ENCODE results near the gene YEATS2. TPM values are rescaled to one million over a fixed set of nuclear protein-coding genes. Genes with fewer than 3 reads are reported as not detected.
"Not testable (repeated sequence)": the region's sequence is repeated elsewhere in the genome, so short reads cannot be mapped to it uniquely, and the experiment has no call there.

The YEATS2 gene
- polyA plus RNA-seq, 1 donor from 2014 or later, result 46.2 TPM

DNA sequence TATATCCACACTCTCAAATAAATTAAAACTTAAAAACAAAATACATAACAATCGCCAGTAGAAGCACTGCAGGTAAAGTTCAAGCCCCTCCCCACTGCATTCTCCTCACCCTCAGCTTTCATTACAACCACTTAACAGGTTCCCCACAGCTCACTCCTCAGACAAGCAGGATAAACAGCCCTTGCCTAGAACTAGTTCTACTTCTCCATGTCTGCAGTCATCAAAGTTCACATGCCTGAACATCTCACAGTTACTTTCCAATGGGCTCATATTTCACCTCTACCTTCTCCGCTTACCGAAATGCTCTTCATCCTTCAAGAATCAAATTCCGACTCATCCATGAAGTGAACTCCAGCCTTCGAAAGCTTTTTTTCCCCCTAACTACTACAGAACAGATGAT is 4.1 kb downstream of the YEATS2 start:
- peaks cover 89% of the 10 kb centered on the region for H3K79me2 ChIP-seq (replicated peaks; ENCODE audit: insufficient read depth, low read length)
- no peaks in the 10 kb centered on the region for H3K9me3 ChIP-seq (ENCODE audit: low read length)
- no peak overlapping the region for H3K9ac ChIP-seq (ENCODE audit: low read length)
- H3K27me3 ChIP-seq (ENCODE audit: insufficient read depth, low read depth, low read length), result no peaks in the 10 kb centered on the region
- no peak overlapping the region for H3K27ac ChIP-seq (ENCODE audit: low read length)
- H3F3A ChIP-seq (ENCODE audit: insufficient read depth, low read length, poor library complexity, severe bottlenecking), result no peaks in the 10 kb centered on the region
- no peak overlapping the region for H3K4me2 ChIP-seq (ENCODE audit: low read length)
- H2AFZ ChIP-seq (ENCODE audit: low read depth, low read length), result no peak overlapping the region
- H3K36me3 ChIP-seq (ENCODE audit: insufficient read depth, low read length), result peaks cover 6% of the 10 kb centered on the region
- no peaks in the 10 kb centered on the region for H3K9me2 ChIP-seq (ENCODE audit: insufficient read depth, low read length)
- no peak overlapping the region for H3K4me3 ChIP-seq (ENCODE audit: low read length)
- H4K20me1 ChIP-seq (ENCODE audit: insufficient read depth), result peaks cover 3% of the 10 kb centered on the region
- no peak for TF ChIP-seq EZH2 (IDR thresholded peaks at IDR 0.05; ENCODE audit: borderline replicate concordance, insufficient read depth, low read length, poor library complexity, severe bottlenecking)
- TF ChIP-seq POLR2AphosphoS5 (IDR thresholded peaks at IDR 0.05), result no peak
- TF ChIP-seq TAF1 (IDR thresholded peaks at IDR 0.05; ENCODE audit: low read depth), result no peak
- no peak for TF ChIP-seq RAD21 (conservative IDR thresholded peaks at IDR 0.05)
- TF ChIP-seq, protein P1, sequence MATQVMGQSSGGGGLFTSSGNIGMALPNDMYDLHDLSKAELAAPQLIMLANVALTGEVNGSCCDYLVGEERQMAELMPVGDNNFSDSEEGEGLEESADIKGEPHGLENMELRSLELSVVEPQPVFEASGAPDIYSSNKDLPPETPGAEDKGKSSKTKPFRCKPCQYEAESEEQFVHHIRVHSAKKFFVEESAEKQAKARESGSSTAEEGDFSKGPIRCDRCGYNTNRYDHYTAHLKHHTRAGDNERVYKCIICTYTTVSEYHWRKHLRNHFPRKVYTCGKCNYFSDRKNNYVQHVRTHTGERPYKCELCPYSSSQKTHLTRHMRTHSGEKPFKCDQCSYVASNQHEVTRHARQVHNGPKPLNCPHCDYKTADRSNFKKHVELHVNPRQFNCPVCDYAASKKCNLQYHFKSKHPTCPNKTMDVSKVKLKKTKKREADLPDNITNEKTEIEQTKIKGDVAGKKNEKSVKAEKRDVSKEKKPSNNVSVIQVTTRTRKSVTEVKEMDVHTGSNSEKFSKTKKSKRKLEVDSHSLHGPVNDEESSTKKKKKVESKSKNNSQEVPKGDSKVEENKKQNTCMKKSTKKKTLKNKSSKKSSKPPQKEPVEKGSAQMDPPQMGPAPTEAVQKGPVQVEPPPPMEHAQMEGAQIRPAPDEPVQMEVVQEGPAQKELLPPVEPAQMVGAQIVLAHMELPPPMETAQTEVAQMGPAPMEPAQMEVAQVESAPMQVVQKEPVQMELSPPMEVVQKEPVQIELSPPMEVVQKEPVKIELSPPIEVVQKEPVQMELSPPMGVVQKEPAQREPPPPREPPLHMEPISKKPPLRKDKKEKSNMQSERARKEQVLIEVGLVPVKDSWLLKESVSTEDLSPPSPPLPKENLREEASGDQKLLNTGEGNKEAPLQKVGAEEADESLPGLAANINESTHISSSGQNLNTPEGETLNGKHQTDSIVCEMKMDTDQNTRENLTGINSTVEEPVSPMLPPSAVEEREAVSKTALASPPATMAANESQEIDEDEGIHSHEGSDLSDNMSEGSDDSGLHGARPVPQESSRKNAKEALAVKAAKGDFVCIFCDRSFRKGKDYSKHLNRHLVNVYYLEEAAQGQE (IDR thresholded peaks at IDR 0.05; ENCODE audit: borderline replicate concordance), result no peak
- TF ChIP-seq, protein P2, sequence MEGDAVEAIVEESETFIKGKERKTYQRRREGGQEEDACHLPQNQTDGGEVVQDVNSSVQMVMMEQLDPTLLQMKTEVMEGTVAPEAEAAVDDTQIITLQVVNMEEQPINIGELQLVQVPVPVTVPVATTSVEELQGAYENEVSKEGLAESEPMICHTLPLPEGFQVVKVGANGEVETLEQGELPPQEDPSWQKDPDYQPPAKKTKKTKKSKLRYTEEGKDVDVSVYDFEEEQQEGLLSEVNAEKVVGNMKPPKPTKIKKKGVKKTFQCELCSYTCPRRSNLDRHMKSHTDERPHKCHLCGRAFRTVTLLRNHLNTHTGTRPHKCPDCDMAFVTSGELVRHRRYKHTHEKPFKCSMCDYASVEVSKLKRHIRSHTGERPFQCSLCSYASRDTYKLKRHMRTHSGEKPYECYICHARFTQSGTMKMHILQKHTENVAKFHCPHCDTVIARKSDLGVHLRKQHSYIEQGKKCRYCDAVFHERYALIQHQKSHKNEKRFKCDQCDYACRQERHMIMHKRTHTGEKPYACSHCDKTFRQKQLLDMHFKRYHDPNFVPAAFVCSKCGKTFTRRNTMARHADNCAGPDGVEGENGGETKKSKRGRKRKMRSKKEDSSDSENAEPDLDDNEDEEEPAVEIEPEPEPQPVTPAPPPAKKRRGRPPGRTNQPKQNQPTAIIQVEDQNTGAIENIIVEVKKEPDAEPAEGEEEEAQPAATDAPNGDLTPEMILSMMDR (IDR thresholded peaks at IDR 0.05; ENCODE audit: poor library complexity, severe bottlenecking), result no peak
- no peak for TF ChIP-seq EP300 (conservative IDR thresholded peaks at IDR 0.05; ENCODE audit: poor library complexity, severe bottlenecking)
- TF ChIP-seq SMC3 (conservative IDR thresholded peaks at IDR 0.05; ENCODE audit: poor library complexity), result no peak
- no peak for TF ChIP-seq MXI1 (conservative IDR thresholded peaks at IDR 0.05; ENCODE audit: poor library complexity, severe bottlenecking)

DNA sequence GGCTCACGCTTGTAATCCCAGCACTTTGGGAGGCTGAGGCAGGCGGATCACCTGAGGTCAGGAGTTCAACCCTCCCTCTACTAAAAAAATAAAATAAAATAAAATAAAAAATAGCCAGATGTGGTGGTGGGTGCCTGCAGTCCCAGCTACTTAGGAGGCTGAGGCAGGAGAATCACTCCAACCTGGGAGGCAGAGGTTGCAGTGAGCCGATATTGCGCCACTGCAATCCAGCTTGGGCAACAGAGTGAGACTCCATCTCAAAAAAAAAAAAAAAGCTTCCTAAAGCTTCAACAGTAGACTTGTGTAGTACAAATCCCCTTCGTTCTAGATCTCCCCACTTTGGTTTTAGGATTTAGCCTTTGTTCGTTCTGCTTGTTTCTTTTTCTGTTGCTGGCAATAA is 6.3 kb downstream of the YEATS2 start:
- not testable (repeated sequence) for H3K9me3 ChIP-seq (ENCODE audit: low read length); H3K9me2 ChIP-seq (ENCODE audit: insufficient read depth, low read length); H3F3A ChIP-seq (ENCODE audit: insufficient read depth, low read length, poor library complexity, severe bottlenecking); H3K27me3 ChIP-seq (ENCODE audit: insufficient read depth, low read depth, low read length); H3K4me2 ChIP-seq (ENCODE audit: low read length); H3K9ac ChIP-seq (ENCODE audit: low read length); H3K36me3 ChIP-seq (ENCODE audit: insufficient read depth, low read length); H4K20me1 ChIP-seq (ENCODE audit: insufficient read depth); H3K4me3 ChIP-seq (ENCODE audit: low read length); H2AFZ ChIP-seq (ENCODE audit: low read depth, low read length); H3K27ac ChIP-seq (ENCODE audit: low read length)
- peaks cover 98% of the 10 kb centered on the region for H3K79me2 ChIP-seq (replicated peaks; ENCODE audit: insufficient read depth, low read length)

DNA sequence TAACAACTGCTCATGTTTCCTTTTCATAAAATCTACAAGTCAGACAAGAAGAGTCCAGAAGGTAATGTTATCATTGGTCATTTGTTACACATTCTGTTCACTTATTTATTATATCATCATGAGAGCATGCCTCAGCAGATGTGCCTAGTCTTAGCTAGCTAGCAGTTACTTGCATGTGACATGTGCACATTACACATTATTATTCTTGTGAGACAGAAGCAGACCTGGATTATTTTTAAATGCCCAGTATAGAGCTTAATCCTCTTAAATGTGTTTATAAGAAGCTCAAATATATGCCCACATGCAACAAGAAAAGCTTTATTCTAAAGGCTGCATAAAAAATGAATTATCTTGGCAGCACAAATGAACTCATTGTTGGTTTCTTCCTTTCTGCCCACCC is 12.6 kb downstream of the YEATS2 start:
- Histone ChIP-seq H3K4me3 (ENCODE audit: low read length) (no peak overlapping the region), H3K27me3 (ENCODE audit: insufficient read depth, low read depth, low read length) (no peaks in the 10 kb centered on the region), H3K36me3 (ENCODE audit: insufficient read depth, low read length) (no peaks in the 10 kb centered on the region), H2AFZ (ENCODE audit: low read depth, low read length) (no peak overlapping the region), H3K9me2 (ENCODE audit: insufficient read depth, low read length) (no peaks in the 10 kb centered on the region), H3K79me2 (replicated peaks; ENCODE audit: insufficient read depth, low read length) (peaks cover 80% of the 10 kb centered on the region), H3K4me2 (ENCODE audit: low read length) (no peak overlapping the region), H3K9me3 (ENCODE audit: low read length) (no peaks in the 10 kb centered on the region), H3F3A (ENCODE audit: insufficient read depth, low read length, poor library complexity, severe bottlenecking) (no peaks in the 10 kb centered on the region), H3K9ac (ENCODE audit: low read length) (no peak overlapping the region), H3K27ac (ENCODE audit: low read length) (no peak overlapping the region), H4K20me1 (ENCODE audit: insufficient read depth) (no peaks in the 10 kb centered on the region)
- TF ChIP-seq RAD21 (conservative IDR thresholded peaks at IDR 0.05) (no peak), MXI1 (conservative IDR thresholded peaks at IDR 0.05; ENCODE audit: poor library complexity, severe bottlenecking) (no peak), POLR2AphosphoS5 (IDR thresholded peaks at IDR 0.05) (no peak), EP300 (conservative IDR thresholded peaks at IDR 0.05; ENCODE audit: poor library complexity, severe bottlenecking) (no peak), TAF1 (IDR thresholded peaks at IDR 0.05; ENCODE audit: low read depth) (no peak), SMC3 (conservative IDR thresholded peaks at IDR 0.05; ENCODE audit: poor library complexity) (no peak), EZH2 (IDR thresholded peaks at IDR 0.05; ENCODE audit: borderline replicate concordance, insufficient read depth, low read length, poor library complexity, severe bottlenecking) (no peak)
- TF ChIP-seq, protein P2 (IDR thresholded peaks at IDR 0.05; ENCODE audit: poor library complexity, severe bottlenecking), result no peak
- TF ChIP-seq, protein P1 (IDR thresholded peaks at IDR 0.05; ENCODE audit: borderline replicate concordance), result no peak
